Panc1 (cell line): ENCODE data around the gene ZNF619. TPM values are rescaled to one million over a fixed set of nuclear protein-coding genes. Genes with fewer than 3 reads are reported as not detected.

Experiments used
- ATAC-seq: fragments of 200-7000 bp; cut with Tn5 transposase; 2 replicates; pipeline ENCODE4 v1.9.1; 2020; ENCODE audit warnings: mild to moderate bottlenecking, moderate library complexity
- BruUV-seq: library from RNA; stranded (reverse); fragments of 400-500 nt; replicated peaks from 2 replicates; lab custom pipeline; 2021; lab: Mats Ljungman, UMichigan
- CTCF ChIA-PET: fragments of 300-600 bp; sonication (Branson Sonifier 250); formaldehyde crosslinking; loops from one replicate; lab custom pipeline; 2022; ENCODE audit warnings: antibody characterized with exemption; lab: Charles Lee
- POLR2A ChIA-PET: fragments of 300-600 bp; sonication (Branson Sonifier 250); formaldehyde crosslinking; loops from one replicate; lab custom pipeline; 2022; ENCODE audit warnings: antibody characterized with exemption; lab: Charles Lee
- DNase-seq: peaks from one replicate; pipeline ENCODE4 v3.0.0-alpha.2; 2010; ENCODE audit warnings: low read depth, low spot score
- H3K27ac ChIP-seq: 2 replicates; pipeline ENCODE4 v1.5.1; 2011; ENCODE audit warnings: mild to moderate bottlenecking, low read length, inconsistent platforms
- H3K27me3 ChIP-seq: fragments of 200-500 bp; sonication (Bioruptor generic); 2 replicates; pipeline ENCODE4 v1.6.0; 2014; ENCODE audit warnings: low read length, inconsistent platforms; ENCODE audit not compliant: control insufficient read depth, insufficient read depth
- H3K36me3 ChIP-seq: fragments of 200-500 bp; sonication (Bioruptor generic); 2 replicates; pipeline ENCODE4 v1.5.1; 2014; ENCODE audit warnings: inconsistent platforms, mild to moderate bottlenecking, low read length, moderate library complexity; ENCODE audit not compliant: control insufficient read depth, insufficient read depth
- H3K4me1 ChIP-seq: 2 replicates; pipeline ENCODE4 v1.5.1; 2011; ENCODE audit warnings: inconsistent platforms, mild to moderate bottlenecking, low read length, moderate library complexity; ENCODE audit not compliant: control insufficient read depth, insufficient read depth
- H3K4me3 ChIP-seq, 2 experiments: 2 replicates each; pipeline ENCODE4 v1.5.1; 2011 to 2012; ENCODE audit warnings: low read depth in 2 of 2, low read length in 2 of 2, mild to moderate bottlenecking in 2 of 2, inconsistent platforms in 1 of 2, moderate library complexity in 1 of 2
- H3K9me3 ChIP-seq: fragments of 200-500 bp; sonication (Bioruptor generic); 2 replicates; pipeline ENCODE4 v1.5.1; 2014; ENCODE audit warnings: low read depth, mild to moderate bottlenecking, inconsistent platforms, low read length, moderate library complexity; ENCODE audit not compliant: control insufficient read depth, insufficient read depth
- POLR2AphosphoS5 ChIP-seq: IDR thresholded peaks from 2 replicates; pipeline ENCODE4 v1.6.1; 2012; ENCODE audit warnings: mild to moderate bottlenecking, low read depth, low read length, moderate library complexity
- SIN3A ChIP-seq: IDR thresholded peaks from 2 replicates; pipeline ENCODE4 v1.6.1; 2012; ENCODE audit warnings: low read depth, mild to moderate bottlenecking, low read length, moderate library complexity, borderline replicate concordance; ENCODE audit not compliant: insufficient read depth
- TCF7L2 ChIP-seq: IDR thresholded peaks from 2 replicates; pipeline ENCODE4 v1.6.1; 2011; ENCODE audit warnings: mild to moderate bottlenecking, low read depth, low read length, inconsistent platforms
- in situ Hi-C: cut with HindIII; loops from 2 replicates; pipeline ENCODE4 v1.10.0; 2016; ENCODE audit warnings: low sequenced_read_pairs, low pct_unique_long_range_greater_than_20kb
- intact Hi-C: fragments of 100-400 bp; cut with micrococcal nuclease; formaldehyde crosslinking; loops from one replicate; pipeline ENCODE4 v1.10.0; 2022; ENCODE audit not compliant: unreplicated experiment
- total RNA-seq: library from RNA; stranded (reverse); gene quantifications from one replicate; pipeline ENCODE4 v1.2.1, GENCODE V29; 2021; ENCODE audit not compliant: unreplicated experiment
- TF ChIP-seq, protein P1 (sequence below), 2 experiments: IDR thresholded peaks; 2 replicates each; pipeline ENCODE4 v1.6.1; 2011 to 2012; ENCODE audit warnings: low read depth in 2 of 2, control low read depth in 1 of 2, low read length in 1 of 2, mild to moderate bottlenecking in 1 of 2, moderate library complexity in 1 of 2; ENCODE audit not compliant: insufficient read depth in 1 of 2
- TF ChIP-seq, protein P2 (sequence below): fragments of 450-650 bp; IDR thresholded peaks from 2 replicates; pipeline ENCODE4 v1.5.1; 2017; ENCODE audit warnings: mild to moderate bottlenecking

ZNF619 gene
- total RNA-seq, 1 experiment from 2014 or later = 1.3 TPM

GRCh38 chr3:40524222-40524567 is 47.3 kb downstream of the ZNF619 start:
- BruUV-seq = TSS peak; percentile 92
- ChIA-PET CTCF (interaction anchor here (0.6 kb wide), 1 partner anchor 241 kb away, joined by 4 read pairs; no protein-coding TSS in a partner anchor), POLR2A (interaction anchor here (0.6 kb wide), 1 partner anchor 311 kb away, joined by 7 read pairs; no protein-coding TSS in a partner anchor)
- intact Hi-C loops (no loop called here), in situ Hi-C loops (no loop called here)
- peak overlapping the region; percentile 88 for H3K27ac ChIP-seq
- no peaks in the 10 kb centered on the region; the same call in 1 of the 2 replicates for H3K36me3 ChIP-seq
- DNase-seq (no peak), ATAC-seq (no peak)
- no peaks in the 10 kb centered on the region for H3K9me3 ChIP-seq
- peak overlapping the region; percentile 76 to 90 for H3K4me3 ChIP-seq
- H3K4me1 ChIP-seq = 0 out of 2 replicates have a peak, but pooled peaks cover 4% of the 10 kb centered on the region
- TF ChIP-seq, protein P1, sequence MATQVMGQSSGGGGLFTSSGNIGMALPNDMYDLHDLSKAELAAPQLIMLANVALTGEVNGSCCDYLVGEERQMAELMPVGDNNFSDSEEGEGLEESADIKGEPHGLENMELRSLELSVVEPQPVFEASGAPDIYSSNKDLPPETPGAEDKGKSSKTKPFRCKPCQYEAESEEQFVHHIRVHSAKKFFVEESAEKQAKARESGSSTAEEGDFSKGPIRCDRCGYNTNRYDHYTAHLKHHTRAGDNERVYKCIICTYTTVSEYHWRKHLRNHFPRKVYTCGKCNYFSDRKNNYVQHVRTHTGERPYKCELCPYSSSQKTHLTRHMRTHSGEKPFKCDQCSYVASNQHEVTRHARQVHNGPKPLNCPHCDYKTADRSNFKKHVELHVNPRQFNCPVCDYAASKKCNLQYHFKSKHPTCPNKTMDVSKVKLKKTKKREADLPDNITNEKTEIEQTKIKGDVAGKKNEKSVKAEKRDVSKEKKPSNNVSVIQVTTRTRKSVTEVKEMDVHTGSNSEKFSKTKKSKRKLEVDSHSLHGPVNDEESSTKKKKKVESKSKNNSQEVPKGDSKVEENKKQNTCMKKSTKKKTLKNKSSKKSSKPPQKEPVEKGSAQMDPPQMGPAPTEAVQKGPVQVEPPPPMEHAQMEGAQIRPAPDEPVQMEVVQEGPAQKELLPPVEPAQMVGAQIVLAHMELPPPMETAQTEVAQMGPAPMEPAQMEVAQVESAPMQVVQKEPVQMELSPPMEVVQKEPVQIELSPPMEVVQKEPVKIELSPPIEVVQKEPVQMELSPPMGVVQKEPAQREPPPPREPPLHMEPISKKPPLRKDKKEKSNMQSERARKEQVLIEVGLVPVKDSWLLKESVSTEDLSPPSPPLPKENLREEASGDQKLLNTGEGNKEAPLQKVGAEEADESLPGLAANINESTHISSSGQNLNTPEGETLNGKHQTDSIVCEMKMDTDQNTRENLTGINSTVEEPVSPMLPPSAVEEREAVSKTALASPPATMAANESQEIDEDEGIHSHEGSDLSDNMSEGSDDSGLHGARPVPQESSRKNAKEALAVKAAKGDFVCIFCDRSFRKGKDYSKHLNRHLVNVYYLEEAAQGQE (IDR thresholded peaks at IDR 0.05; ENCODE audit: insufficient read depth in 1 of 2, low read depth in 2 of 2, low read length in 1 of 2) = no peak
- TF ChIP-seq POLR2AphosphoS5 (no peak), SIN3A (no peak), TCF7L2 (no peak)
- TF ChIP-seq, protein P2, sequence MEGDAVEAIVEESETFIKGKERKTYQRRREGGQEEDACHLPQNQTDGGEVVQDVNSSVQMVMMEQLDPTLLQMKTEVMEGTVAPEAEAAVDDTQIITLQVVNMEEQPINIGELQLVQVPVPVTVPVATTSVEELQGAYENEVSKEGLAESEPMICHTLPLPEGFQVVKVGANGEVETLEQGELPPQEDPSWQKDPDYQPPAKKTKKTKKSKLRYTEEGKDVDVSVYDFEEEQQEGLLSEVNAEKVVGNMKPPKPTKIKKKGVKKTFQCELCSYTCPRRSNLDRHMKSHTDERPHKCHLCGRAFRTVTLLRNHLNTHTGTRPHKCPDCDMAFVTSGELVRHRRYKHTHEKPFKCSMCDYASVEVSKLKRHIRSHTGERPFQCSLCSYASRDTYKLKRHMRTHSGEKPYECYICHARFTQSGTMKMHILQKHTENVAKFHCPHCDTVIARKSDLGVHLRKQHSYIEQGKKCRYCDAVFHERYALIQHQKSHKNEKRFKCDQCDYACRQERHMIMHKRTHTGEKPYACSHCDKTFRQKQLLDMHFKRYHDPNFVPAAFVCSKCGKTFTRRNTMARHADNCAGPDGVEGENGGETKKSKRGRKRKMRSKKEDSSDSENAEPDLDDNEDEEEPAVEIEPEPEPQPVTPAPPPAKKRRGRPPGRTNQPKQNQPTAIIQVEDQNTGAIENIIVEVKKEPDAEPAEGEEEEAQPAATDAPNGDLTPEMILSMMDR = no peak
- H3K27me3 ChIP-seq = no peaks in the 10 kb centered on the region

- peak within 1 kb of the TSS; percentile 92 for H3K27ac ChIP-seq
- intact Hi-C loops = no loop called here
Measured at GRCh38 chr3:40524568-40525285, 47.8 kb downstream of the ZNF619 start, which contains the start of gene ZNF621. ZNF621 (plus strand) TSS chr3:40524960; CDS start chr3:40525841, 881 bp downstream.

More at GRCh38 chr3:40524568-40525285, 47.8 kb downstream of the ZNF619 start, which contains the start of gene ZNF621:
- ChIA-PET POLR2A (no interaction called here), CTCF (no interaction called here)
- TF ChIP-seq POLR2AphosphoS5 (peak; percentile 87), SIN3A (peak; percentile 44; the same call in 1 of the 2 replicates)
- TF ChIP-seq, protein P2 = no peak
- TF ChIP-seq, protein P1 (IDR thresholded peaks at IDR 0.05; ENCODE audit: insufficient read depth in 1 of 2, low read depth in 2 of 2, low read length in 1 of 2) = no peak
- ATAC-seq (peak; percentile 99), DNase-seq (no peak)
- Histone ChIP-seq H3K9me3 (no peaks in the 10 kb centered on the region), H3K27me3 (no peaks in the 10 kb centered on the region), H3K4me1 (0 out of 2 replicates have a peak, but pooled peaks cover 4% of the 10 kb centered on the region), H3K4me3 (peak within 1 kb of the TSS; percentile 76 to 90), H3K36me3 (no peaks in the 10 kb centered on the region; the same call in 1 of the 2 replicates)
- in situ Hi-C loops = no loop called here
- BruUV-seq = no TSS peak
